ENCODE data around the gene IRAK2. TPM values are rescaled to one million over a fixed set of nuclear protein-coding genes. Genes with fewer than 3 reads are reported as not detected.

IRAK2 gene
- total RNA-seq, 1 donor from 2014 or later: 0.20 TPM

GRCh38 chr3:10249833-10250232 is 85.1 kb downstream of the IRAK2 start:
- peaks cover 4% of the 10 kb centered on the region for H3K36me3 Mint-ChIP-seq (ENCODE audit: unreplicated experiment)
- TF ChIP-seq CTCF (IDR thresholded peaks at IDR 0.05; ENCODE audit: partially characterized antibody, unreplicated experiment): no peak
- H3K4me1 Mint-ChIP-seq (ENCODE audit: low read depth, unreplicated experiment): peaks cover 2% of the 10 kb centered on the region
- H3K27me3 Mint-ChIP-seq (ENCODE audit: unreplicated experiment): peaks cover 2% of the 10 kb centered on the region
- no peak for DNase-seq
- no peak overlapping the region for H3K27ac Mint-ChIP-seq (ENCODE audit: unreplicated experiment)
- peak overlapping the region; percentile 91 for H3K4me3 Mint-ChIP-seq (ENCODE audit: unreplicated experiment)
- peaks cover 6% of the 10 kb centered on the region for H3K9me3 Mint-ChIP-seq (ENCODE audit: unreplicated experiment)

- DNase-seq: no peak
- peaks cover 2% of the 10 kb centered on the region for H3K4me1 Mint-ChIP-seq (ENCODE audit: low read depth, unreplicated experiment)
- H3K27me3 Mint-ChIP-seq (ENCODE audit: unreplicated experiment): peaks cover 2% of the 10 kb centered on the region
- H3K9me3 Mint-ChIP-seq (ENCODE audit: unreplicated experiment): peaks cover 8% of the 10 kb centered on the region
- TF ChIP-seq CTCF (IDR thresholded peaks at IDR 0.05; ENCODE audit: partially characterized antibody, unreplicated experiment): no peak
- H3K4me3 Mint-ChIP-seq (ENCODE audit: unreplicated experiment): peak overlapping the region; percentile 91
- H3K27ac Mint-ChIP-seq (ENCODE audit: unreplicated experiment): no peak overlapping the region
- peaks cover 3% of the 10 kb centered on the region for H3K36me3 Mint-ChIP-seq (ENCODE audit: unreplicated experiment)
These were observed 86.3 kb downstream of the IRAK2 start for GRCh38 chr3:10251006-10251405.

- DNase-seq: no peak
- Mint-ChIP-seq H3K27ac (ENCODE audit: unreplicated experiment) (no peak overlapping the region), H3K27me3 (ENCODE audit: unreplicated experiment) (peaks cover 2% of the 10 kb centered on the region), H3K4me3 (ENCODE audit: unreplicated experiment) (no peak overlapping the region), H3K36me3 (ENCODE audit: unreplicated experiment) (no peaks in the 10 kb centered on the region), H3K9me3 (ENCODE audit: unreplicated experiment) (peaks cover 3% of the 10 kb centered on the region), H3K4me1 (ENCODE audit: low read depth, unreplicated experiment) (peaks cover 2% of the 10 kb centered on the region)
- no peak for TF ChIP-seq CTCF (IDR thresholded peaks at IDR 0.05; ENCODE audit: partially characterized antibody, unreplicated experiment)
These were observed 89.0 kb downstream of the IRAK2 start for GRCh38 chr3:10253731-10254130.

- H3K4me1 Mint-ChIP-seq (ENCODE audit: low read depth, unreplicated experiment): peaks cover 4% of the 10 kb centered on the region
- H3K4me3 Mint-ChIP-seq (ENCODE audit: unreplicated experiment): no peak overlapping the region
- no peak overlapping the region for H3K27ac Mint-ChIP-seq (ENCODE audit: unreplicated experiment)
- peaks cover 5% of the 10 kb centered on the region for H3K36me3 Mint-ChIP-seq (ENCODE audit: unreplicated experiment)
- TF ChIP-seq CTCF (IDR thresholded peaks at IDR 0.05; ENCODE audit: partially characterized antibody, unreplicated experiment): no peak
- DNase-seq: no peak
- no peaks in the 10 kb centered on the region for H3K27me3 Mint-ChIP-seq (ENCODE audit: unreplicated experiment)
- H3K9me3 Mint-ChIP-seq (ENCODE audit: unreplicated experiment): peaks cover 7% of the 10 kb centered on the region
These were observed 91.1 kb downstream of the IRAK2 start for GRCh38 chr3:10255835-10256234.

- TF ChIP-seq CTCF (IDR thresholded peaks at IDR 0.05; ENCODE audit: partially characterized antibody, unreplicated experiment): no peak
- H3K27me3 Mint-ChIP-seq (ENCODE audit: unreplicated experiment): no peaks in the 10 kb centered on the region
- H3K9me3 Mint-ChIP-seq (ENCODE audit: unreplicated experiment): peaks cover 7% of the 10 kb centered on the region
- no peak overlapping the region for H3K4me3 Mint-ChIP-seq (ENCODE audit: unreplicated experiment)
- no peak overlapping the region for H3K27ac Mint-ChIP-seq (ENCODE audit: unreplicated experiment)
- DNase-seq: no peak
- H3K4me1 Mint-ChIP-seq (ENCODE audit: low read depth, unreplicated experiment): peaks cover 18% of the 10 kb centered on the region
- H3K36me3 Mint-ChIP-seq (ENCODE audit: unreplicated experiment): peaks cover 7% of the 10 kb centered on the region
These were observed 94.3 kb downstream of the IRAK2 start for GRCh38 chr3:10259036-10259435.

Data from glutamatergic neuron (in vitro differentiated cells).